Ramos (cell line): ENCODE measurements around the gene RAPGEFL1.

Source experiments
- in situ Hi-C: fragments of 300-500 bp; cut with MboI; formaldehyde crosslinking; loops from one replicate; pipeline ENCODE4 v1.14.3; 2022; ENCODE audit warnings: low sequenced_read_pairs; ENCODE audit not compliant: unreplicated experiment

RAPGEFL1 gene

DNA sequence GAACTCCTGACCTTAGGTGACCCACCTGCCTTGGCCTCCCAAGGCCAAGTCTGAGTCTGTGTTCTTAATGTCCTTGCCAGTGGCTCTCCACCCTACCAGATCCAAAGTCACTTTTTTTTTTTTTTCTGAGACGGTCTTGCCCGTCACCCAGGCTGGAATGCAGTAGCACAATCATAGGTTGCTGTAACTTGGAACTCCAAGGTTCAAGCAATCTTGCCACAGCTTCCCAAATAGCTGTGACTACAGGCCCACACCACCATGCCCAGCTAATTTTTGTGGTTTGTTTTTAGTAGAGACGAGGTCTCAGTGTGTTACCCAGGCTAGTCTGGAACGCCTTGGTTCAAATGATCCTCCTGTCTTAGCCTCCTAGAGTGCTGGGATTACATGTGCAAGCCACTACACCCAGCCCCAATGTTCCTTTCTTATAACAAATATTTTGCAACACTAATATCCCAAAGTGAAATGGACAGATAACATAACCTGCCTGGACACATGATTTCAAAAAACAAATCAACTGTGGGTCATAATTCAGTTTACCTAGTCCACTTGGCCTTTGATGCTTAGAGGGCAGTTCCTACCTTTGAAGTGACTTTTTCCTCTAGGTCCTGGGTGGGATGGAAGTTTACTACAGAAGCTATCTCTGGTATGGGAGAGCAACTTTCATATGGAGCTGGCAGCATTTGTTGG is 4.0 kb upstream of the RAPGEFL1 start:
- in situ Hi-C loops: no loop called here

GRCh38 chr17:40173778-40174135 is 3.5 kb upstream of the RAPGEFL1 start:
- in situ Hi-C loops: no loop called here

DNA sequence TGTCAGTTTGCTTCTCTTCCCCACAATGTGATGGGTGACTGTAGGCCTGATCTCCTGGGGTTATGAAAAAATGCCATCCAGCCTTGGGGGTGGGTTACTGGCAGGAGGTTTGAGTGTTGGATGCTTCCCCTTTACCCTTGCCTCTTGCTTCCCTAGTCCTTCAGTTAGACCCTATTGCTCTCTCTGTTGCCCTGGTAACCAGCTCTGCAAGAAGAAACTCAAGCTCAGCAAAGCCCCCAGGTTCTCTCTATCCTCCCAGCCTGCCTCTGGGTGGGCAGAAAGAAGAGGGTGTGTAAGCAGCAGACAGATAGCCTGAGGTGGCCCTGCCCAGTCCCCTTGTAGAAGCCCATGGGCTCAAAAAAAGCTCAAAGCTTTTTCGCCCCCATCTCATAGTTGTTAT is 2.8 kb upstream of the RAPGEFL1 start:
- in situ Hi-C loops: no loop called here

GRCh38 chr17:40175928-40176753 is 1.1 kb upstream of the RAPGEFL1 start:
- in situ Hi-C loops: no loop called here

- in situ Hi-C loops: no loop called here
Measured at GRCh38 chr17:40176754-40177110, 538 bp upstream of the RAPGEFL1 start.

GRCh38 chr17:40178021-40178601 is 841 bp downstream of the RAPGEFL1 start:
- in situ Hi-C loops: no loop called here

GRCh38 chr17:40178660-40179059 is 1.4 kb downstream of the RAPGEFL1 start:
- in situ Hi-C loops: no loop called here

DNA sequence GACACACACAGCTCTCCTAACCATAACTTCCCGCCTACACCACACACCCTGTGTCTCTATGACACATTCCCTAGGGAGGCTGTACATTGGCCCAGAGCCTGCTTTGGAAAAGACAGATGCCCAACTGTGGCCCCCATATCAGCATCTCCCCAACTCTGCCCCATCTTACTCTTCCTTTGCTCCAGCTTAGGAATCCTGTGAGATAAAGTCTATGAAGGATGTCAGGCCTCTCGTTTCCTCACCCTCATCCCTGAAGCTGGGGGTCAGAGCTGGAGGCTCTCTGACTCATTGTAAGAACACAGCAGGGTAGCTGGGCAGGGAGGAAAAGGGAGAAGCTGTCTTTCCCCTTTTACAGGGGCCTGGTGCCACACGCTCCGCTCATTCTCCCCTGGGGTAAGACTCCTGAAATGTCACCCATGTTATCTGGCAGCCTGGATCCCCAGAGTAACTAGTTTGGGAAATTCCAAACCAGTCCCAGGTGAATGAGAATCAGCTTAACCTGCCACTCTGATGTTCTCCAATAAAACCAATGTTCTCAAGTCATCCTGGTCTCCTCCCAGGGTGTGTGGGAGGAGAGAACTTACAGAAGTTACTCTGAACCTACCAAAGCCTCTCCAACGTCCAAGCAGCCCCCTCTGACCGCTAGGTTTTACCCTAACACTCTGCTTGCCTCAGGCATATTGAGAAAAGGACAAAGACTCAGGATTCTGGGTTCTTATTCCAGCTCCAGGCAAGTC is 2.8 kb downstream of the RAPGEFL1 start:
- in situ Hi-C loops: loop anchor here (10.0 kb wide), 1 partner anchor 165 kb away; the partner anchor contains the start of gene CSF3

GRCh38 chr17:40180694-40181093 is 3.4 kb downstream of the RAPGEFL1 start:
- in situ Hi-C loops: loop anchor here (10.0 kb wide), 1 partner anchor 166 kb away; the partner anchor contains the start of gene CSF3

GRCh38 chr17:40181205-40181604 is 3.9 kb downstream of the RAPGEFL1 start:
- in situ Hi-C loops: loop anchor here (10.0 kb wide), 1 partner anchor 166 kb away; the partner anchor contains the start of gene CSF3

- in situ Hi-C loops: loop anchor here (10.0 kb wide), 1 partner anchor 168 kb away; the partner anchor contains the start of gene CSF3
Measured at GRCh38 chr17:40182606-40183005, 5.3 kb downstream of the RAPGEFL1 start.

- in situ Hi-C loops: loop anchor here (10.0 kb wide), 1 partner anchor 172 kb away; the partner anchor contains the start of gene CSF3
Measured at GRCh38 chr17:40187238-40187637, 10.0 kb downstream of the RAPGEFL1 start.

DNA sequence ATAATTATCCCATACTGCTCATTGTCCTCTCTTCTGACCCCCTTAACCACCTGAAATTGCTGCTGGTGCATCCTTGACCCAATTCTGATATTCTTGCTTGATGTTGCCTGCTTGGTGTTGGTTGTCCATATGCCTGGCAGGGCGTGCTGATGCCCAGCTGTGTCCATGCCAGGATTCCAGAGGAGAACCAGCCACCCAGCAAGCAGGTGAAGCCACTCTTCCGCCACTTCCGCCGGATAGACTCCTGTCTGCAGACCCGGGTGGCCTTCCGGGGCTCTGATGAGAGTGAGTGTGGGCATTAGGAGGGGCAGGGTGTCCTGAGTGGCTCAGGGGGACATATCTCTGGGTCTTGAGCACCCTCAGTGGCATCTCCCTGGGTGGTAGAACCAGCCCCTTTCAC is 11.4 kb downstream of the RAPGEFL1 start:
- in situ Hi-C loops: loop anchor here (10.0 kb wide), 1 partner anchor 174 kb away; the partner anchor contains the start of gene CSF3

DNA sequence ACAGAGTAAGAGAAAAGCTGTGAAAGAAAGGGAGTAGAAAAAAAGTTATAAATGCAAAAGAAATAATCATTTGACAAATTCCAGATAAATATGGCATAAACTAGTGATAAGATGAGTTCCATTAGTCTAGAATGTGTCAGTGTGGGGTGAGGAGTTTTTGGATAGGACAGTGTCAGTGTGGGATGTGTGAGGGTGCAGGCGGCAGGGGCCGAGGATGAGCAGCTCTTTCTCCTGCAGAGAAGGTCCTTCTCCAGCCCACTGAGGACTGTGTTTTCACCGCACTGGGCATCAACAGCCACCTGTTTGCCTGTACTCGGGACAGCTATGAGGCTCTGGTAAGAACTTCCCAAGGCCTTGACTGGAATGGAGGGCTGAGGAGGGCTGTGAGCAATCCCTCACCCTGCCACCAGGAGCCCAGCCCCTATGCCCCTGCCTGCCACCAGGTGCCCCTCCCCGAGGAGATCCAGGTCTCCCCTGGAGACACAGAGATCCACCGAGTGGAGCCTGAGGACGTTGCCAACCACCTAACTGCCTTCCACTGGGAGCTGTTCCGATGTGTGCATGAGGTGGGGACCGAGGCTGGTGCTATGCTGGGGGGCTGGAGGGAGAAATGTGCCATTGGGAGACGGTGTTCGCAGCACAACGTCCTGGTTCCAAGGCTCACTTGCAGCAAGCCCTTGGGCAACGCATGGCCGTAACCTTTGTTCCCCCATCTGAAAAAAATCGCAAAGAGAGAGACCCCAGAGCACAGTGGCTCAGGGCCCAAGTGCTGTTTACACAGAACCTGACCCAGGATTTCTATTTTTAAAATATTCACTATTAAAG is 13.1 kb downstream of the RAPGEFL1 start:
- in situ Hi-C loops: no loop called here

DNA sequence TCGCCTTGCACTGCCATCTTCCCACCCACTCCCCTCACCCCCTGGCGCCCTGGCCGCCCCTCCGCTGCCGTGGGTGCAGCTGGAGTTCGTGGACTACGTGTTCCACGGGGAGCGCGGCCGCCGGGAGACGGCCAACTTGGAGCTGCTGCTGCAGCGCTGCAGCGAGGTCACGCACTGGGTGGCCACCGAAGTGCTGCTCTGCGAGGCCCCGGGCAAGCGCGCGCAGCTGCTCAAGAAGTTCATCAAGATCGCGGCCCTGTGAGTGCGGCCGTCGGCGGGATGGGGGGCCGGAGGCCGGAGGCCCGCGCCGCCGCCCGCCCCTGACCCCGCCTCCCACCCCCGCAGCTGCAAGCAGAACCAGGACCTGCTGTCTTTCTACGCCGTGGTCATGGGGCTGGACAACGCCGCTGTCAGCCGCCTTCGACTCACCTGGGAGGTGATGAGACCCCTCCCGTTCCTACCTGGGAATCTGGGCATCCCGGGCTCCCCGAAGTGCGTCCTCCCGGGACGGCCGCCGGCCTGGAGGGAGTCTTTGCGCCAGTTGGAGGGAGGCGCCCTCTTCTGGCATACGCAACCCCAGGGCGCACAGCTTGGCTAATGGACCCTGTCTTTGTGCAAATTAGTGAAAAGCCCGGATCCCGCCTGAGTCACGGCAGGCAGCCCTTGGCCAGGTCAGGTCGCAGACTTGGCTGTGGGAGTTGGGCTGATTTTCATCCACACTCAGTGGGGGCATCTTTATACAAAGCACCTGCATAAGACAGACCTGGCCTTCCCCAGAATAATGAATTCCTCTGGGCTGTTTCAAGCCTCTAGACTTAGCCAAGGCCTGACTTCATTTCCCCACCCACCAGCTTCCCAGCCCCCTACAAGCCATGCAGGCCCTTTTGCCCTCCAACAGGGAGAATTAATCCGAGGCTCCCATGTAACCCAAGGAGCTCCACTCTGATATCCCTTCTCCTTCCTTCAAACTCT is 14.3 kb downstream of the RAPGEFL1 start:
- in situ Hi-C loops: no loop called here

DNA sequence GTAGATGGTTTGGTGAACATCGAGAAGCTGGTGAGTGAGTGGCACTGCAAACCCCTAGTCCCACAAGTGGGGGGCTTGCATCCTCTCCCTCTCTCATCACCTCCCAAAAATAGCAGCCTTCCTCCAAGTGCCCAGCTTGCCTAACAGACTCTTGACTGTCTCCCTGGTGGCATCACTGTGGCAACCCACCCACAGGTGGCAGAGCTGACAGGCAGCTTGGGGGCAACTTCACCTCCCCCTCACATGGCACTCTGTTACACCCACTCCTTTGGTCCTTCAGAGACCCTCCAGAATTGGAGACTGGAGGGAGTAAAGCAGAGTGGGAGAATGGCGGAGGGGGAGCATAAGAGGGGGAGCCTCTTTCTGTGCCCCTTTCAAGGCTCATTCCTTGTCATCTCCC is 15.7 kb downstream of the RAPGEFL1 start:
- in situ Hi-C loops: no loop called here

- in situ Hi-C loops: no loop called here
Measured at GRCh38 chr17:40194821-40195220, 17.6 kb downstream of the RAPGEFL1 start.

- in situ Hi-C loops: no loop called here
Measured at GRCh38 chr17:40197550-40197949, 20.3 kb downstream of the RAPGEFL1 start.
